Activated naive CD8-positive, alpha-beta T cell treated with anti-CD3 and anti-CD28 coated beads, Interleukin-2, amount 50 U/mL, for 16 hours (primary cell): ENCODE data around the gene KLF4.
"Not testable (repeated sequence)": the region's sequence is repeated elsewhere in the genome, so short reads cannot be mapped to it uniquely, and the experiment has no call there.

ENCODE experiments used
- DNase-seq: peaks from one replicate; pipeline ENCODE4 v3.0.0-alpha.2; 2020; ENCODE audit warnings: low read depth, low spot score

KLF4 gene

DNA sequence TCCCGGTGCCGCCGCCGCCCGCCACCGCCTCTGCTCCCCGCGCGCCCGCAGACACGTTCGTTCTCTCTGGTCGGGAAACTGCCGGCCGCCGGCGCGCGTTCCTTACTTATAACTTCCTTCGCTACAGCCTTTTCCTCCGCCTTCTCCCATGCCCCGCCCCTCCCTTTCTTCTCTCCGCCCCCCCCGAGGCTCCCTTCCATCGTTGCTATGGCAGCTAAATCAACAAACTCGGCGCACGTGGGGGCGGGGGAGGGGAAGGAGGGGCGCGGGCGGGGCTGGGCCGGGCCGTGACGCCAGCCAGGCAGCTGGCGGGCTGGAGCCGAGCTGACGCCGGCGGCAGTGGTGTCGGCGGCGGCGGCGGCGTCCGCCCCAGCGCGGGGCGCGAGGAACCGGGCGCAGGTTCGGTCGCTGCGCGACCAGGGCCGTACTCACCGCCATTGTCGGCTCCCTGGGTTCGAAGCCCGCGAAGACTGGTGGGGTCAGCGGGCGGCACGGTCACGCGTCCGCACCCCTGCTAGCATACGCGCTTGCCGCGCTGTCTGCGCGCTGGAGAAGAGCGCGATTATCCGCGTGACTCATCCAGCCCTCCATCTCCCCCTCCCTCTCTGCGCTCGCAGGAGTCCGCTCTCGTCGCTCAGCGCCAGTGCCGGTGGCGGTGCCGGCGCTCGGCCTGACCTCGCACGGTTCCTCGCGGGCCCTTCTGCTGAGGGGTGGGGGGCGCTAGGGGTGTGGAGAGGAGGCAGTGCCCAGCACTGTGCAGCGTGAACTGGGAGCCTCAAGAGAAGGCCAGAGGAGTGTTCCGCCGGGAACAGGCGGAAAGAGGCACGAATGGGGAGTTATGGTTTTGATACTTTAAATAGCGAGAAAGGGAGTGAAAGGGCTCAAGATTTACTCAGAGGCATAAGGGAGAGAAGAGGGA is at the start of gene KLF4:
TSS of gene KLF4 (minus strand) at position 83 of the 919 bp plus-strand sequence. CDS start 597 bp downstream, outside the sequence.
- DNase-seq, result no peak

DNA sequence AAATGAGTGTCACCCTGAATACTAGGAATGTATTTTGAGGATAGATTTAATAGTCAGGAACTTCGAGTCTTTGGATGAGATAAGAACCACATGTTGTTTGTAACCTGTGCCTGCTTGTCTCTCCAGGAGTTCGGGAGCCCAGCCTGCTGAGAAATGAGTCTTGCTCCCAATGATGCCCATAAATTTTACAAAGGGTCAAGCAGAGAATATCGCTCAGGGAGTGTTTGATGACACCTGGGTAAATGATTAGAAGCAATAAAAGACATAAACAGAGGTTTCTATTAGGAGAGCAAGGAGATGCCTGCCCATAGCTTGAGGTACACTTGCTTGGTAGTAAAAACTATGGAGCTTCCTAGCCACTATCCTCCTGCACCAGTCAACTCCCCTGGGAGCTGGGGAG is 46.9 kb upstream of the KLF4 start:
- no peak for DNase-seq

DNA sequence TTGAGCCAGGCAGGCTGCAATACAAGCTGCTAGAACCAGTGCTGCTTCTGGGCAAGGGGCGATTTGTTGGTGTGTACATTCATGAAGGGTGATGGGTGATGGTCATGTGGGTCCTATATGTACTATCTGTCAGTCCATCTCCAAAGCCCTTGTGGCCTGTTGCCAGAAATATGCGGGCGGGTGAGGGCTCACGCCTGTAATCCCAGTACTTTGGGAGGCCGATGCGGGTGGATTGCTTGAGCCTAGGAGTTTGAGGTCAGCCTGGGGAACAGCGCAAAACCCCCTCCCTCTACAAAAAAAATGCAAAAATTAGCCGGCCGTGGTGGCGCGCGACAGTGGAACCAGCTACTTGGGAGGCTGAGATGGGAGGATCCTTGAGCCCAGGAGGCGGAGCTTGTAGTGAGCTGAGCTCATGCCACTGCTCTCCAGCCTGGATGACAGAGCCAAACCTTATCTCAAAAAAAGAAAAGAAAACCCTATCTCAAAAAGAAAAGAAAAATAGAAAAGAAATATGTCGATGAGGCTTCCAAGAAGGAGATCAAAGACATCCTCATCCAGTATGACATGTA is 45.0 kb upstream of the KLF4 start:
- DNase-seq, result no peak

DNA sequence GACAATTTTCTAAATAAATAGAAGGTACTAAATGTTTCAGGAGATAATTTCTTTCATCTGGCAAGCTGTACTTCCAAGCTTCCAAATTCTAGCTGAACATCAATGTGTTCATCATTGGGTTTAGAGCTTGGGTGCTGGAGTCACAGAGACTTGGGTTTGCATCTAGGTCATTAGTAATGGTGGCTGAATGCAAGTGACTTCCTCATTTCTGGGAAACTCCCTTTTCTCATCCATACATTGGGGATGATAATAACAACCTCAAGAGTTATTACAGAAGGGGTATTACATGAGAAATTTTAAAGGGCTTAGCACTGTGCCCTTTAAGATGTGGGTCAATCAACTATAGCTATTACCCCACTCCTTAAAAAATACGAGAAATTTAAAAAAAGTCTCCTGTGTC is 41.1 kb upstream of the KLF4 start:
- DNase-seq, result no peak

DNA sequence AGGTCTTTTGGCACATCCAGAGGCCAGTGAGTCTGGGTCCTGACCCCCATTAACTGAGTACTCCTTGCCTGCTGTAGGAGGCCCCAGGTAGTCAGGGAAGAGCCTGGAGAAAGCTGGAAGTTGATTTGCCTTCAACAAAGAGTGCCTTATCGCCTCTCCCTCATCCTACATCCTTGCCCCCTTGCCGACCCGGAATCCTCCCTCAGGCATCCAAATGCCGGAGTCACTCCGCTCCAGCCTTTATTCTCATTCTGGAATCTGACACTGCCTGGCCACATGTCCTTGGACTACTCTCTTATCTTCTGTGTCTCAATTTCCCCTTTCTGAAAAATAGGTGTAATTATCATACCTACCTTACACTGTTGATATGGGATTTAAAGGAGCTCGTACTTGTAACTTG is 39.1 kb upstream of the KLF4 start:
- DNase-seq, result no peak

DNA sequence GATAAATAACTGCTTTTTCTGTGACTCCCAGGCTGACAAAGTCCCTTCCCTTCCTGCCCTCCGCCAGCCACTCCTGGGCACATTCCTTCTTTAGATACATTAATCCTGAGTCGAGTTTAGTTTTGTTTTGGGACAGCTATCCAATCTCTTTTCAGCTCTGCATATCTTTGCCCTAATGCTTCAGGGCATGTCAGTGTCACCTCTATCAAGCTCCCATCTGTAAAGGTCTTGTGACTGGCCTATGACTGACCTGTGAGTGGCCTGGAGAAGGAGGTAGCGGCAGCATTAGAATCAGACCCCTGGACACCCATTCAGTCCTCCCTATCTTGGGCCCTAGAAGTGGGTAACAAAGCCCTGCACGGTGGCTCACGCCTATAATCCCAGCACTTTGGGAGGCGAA is 34.0 kb upstream of the KLF4 start:
- DNase-seq, result no peak

DNA sequence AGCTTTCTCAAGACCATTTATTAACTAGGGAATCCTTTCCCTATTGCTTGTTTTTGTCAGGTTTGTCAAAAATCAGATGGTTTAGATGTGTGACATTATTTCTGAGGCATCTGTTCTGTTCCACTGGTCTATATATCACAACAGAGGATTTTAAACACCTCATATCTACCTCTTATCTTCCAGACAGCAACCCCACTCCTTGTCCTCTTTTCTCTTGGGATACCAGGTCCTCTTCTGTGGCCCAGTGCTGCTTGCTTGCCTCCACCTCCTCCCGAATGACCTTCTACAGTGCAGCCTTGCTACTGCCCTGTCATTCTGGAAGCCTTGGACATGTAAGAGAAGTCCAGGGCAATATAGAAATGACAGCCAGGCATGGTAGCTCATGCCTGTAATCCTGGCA is 30.6 kb upstream of the KLF4 start:
- DNase-seq, result no peak

DNA sequence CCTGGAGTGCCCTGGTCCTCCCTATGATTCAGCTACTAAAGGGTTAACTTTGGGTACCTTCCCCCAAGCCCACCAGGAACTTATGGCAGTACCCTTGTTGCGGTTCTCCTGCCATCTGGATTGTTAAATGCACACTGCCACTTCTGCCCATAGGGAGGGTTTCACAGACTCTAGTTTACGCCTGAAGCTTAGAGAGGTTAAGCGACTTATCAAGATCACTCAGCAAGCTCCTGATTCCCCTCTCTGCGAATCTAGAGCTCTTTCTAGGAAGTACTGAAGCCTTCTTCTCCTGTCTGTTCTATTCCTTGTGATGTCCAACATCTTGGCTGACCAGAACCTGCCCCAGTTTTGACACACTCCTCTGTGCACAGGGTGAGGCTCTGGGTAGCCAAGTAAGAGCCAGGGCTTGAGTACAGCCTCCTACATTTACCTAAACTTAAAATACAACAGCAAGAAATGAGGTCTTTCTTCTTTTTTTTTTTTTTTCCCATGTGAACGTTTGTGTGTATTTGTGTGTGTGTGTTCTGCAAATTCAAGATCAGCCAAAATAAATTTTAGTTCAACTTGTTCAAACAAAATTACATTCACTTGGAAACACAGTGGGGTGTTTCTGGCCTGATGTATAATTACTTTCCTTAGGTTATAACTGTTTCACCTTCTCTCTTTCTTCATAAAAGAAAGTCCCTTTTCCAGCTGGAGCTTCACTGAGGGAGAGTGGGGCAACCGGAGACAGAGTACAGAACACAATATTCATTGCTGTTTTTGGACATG is 28.7 kb upstream of the KLF4 start:
- no peak for DNase-seq

DNA sequence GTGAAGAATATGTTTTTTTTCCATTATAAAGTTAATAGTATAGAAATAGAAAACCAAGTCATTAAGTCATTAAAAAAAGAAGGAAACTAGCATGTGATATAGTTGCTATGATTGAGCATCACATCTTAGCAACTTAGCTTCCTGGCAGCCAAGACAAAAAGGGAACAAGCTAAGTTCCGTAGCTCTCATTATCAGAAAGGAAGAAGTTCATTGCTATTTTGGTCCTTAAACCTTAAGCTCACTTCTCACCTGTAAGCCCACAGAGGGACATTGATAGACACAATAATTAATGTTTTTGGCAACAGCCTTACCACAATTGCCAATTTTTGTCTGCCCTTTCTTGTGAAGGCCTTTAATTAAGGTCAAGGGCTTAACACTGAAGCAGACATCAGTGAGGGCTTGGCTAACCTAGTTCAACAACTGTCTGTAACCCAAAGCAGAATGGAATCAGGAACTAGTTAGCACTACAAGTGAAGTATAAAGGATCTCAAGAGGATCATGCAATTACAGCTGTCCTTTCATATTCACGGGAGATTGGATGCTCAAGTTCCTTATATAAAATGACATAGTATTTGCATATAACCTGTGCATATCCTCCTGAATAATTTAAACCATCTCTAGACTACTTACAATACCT is 24.0 kb upstream of the KLF4 start:
- DNase-seq, result no peak

DNA sequence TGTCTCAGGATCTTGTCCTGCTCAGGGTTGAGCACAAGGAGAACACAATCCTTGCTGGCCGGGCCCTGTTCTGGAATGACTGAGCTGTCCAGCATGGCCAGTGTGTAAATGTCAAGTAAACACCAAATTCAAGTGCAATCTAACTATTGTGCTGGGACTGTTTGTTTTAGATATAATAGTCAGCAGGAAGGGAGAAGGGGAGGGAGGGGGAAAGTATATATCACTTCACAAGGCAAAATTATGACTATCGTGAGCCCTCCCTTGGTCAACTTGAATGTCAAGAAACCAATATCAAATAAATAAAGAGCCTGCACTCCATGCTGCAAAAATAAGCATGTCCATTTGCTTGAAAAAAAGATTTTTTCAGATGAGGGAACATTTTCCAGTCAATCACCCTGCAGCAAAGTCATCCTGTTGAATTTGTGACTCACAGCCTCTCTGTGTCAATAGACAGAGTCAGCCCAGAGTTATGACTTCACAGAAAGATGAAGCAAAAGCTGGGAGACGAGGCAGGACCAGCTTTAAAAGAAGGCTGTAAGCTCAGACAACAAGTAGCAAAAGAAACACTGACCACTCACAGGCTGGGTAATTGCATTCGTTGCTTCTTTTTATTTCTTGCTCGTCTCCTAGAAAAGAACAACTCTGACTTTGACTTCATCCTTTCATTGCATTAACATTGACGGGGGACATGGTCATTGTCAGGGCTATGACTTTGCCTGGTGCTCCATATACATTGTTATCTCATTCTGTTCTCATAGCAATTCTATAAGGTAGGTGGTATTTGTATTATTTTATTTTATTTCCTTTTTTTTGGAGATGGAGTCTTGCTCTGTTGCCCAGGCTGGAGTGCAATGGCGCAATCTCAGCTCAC is 15.3 kb upstream of the KLF4 start:
- no peak for DNase-seq

DNA sequence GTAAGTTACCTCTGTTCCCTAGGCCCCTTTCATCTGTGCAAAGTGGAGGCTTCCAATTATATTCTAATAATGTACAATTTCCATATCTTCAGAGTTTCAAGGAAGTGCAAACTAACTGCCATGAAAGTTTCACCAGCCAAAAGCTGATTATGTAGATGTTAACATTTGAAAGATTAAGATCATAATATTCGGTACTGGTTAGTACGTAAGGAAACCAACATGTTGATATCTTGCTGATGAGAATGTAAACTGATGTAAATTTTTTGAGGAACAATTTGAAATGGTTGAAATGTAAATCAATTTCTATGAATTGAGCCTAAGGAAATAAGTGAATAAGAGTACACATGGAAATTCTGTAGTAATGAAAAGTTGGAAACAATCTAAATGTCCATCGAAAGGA is 12.9 kb upstream of the KLF4 start:
- no peak for DNase-seq

DNA sequence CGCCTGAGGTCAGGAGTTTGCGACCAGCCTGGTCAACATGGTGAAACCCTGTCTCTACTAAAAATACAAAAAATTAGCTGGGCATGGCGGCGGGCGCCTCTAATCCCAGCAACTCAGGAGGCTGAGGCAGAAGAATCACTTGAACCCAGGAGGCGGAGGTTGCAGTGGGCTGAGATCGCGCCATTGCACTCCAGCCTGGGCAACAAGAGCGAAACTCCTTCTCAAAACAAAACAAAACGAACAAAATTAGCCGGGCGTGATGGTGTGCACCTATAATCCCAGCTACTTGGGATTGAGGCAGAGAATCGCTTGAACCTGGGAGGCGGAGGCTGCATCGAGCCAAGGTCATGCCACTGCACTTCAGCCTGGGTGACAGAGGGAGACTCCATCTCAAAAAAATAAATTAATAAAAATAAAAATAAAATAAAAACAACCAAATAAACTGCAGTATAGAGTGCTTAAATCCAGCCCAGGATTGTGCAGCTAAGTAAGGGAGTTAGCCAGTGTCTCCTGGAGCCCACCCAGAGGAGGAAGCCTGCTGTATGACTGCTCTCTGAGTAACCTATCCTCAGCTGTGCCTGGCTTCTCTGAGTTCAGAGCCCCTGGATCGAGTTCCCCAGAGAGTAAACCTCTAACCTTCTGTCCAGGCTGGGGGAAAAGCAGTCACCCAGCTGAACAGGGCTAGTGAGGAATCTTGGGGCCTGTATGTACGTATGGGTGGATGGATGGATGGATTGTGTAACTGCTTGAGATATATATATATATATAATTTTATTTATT is 11.0 kb upstream of the KLF4 start:
- DNase-seq, result not testable (repeated sequence)

DNA sequence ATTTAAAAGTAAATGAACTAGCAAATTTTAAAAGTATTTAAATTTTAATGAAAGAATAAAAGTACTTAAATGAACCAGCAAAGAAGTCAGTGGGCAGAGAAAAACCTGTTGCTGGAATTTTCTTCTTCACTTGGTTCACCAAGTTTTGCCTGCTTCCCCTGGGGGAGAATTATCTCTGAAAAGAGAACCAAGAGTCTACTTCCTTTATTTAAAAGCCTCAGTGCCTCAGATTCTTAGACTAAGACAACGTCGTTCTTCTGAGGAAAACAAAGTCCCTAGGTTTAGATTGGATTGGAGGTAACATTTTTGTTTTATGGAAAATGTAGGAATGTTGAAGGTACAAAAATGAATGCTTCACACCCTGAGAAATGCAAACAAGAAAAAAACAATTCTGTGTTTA is 7.4 kb upstream of the KLF4 start:
- no peak for DNase-seq

DNA sequence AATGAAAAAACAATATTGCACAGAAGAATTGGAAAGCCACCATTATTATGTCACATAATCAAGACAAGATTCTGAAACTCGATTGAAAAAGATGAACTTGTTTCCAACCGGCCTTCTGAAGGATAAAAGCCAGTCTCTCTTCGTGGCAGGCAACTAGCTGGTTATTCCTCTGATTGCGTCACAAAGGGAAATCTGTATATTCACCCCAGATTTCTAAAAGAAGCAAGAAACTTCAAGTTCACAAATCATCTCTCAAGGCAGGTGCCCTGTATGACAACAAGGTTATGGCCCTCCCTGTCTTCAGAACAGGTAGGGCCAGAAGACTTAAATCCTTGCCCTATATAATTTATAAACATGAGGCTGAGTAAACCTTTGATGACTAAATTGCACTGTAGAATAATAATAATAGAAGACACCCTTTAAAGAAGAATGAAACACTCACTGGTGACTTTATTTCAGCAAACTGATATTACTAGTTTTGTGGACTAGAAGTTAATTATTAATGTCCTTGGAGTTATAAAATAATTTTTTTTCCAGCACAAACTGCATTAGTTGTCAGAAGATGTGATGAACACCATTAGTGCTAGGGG is 2.9 kb upstream of the KLF4 start:
- no peak for DNase-seq

DNA sequence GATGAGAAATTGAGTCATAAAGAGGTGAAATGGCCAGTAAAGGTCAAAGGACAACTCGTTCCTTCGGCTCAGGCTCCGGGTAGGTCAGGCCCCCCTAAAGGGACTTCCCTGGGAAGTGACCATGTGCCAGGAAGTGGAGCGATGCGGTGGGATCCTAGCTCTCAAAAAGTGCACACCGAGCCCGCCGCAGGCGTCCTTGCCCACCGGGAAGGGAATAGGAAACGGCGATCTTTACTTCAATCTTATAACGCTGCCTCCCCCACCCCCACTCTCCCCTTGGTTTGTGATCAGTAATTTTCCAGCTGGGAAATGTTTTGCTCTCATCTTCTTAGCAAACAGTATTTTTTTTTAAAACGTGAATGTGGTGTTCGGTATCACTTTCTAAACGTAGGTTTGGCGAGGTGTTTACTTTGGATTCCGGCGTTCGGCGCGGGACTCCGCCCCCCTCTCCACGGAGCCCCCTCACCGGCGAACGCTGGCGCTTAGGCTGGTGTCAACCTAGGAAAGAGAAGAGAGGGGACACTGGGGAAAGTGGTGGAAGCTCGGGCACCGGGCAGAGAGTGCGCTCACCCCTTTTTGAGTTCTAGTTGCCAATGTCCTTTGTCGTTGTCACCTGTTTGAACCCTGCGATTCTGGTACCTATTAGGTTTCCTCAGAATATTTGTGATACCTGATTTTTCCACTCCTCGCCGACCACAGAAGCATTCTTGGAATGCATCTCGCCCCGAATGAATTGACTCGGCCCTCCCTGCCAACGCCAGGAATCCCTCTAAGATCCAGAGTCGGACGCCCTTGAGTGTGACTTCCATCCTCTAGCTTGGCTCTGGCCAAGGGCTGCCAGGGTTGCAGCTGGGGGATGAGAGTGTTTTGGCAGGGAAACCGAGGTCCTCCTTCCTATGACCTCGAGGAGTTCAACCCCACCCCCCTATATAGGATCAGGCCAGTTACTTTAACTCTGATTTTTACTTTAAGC is 1.8 kb upstream of the KLF4 start:
- DNase-seq, result no peak

DNA sequence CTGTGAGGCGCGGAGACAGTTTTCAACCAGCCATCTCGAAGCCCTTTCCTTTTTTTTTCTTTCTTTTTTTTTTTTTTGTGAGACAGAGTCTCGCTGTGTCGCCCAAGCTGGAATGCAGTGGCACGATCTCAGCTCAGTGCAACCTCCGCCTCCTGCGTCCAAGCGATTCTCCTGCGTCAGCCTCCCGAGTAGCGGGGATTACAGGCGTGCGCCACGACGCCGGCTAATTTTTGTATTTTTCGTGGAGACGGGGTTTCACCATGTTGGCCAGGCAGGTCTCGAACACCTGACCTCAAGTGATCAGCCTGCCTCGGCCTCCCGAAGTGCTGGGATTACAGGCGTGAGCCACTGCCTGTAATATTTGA is 1.0 kb upstream of the KLF4 start:
- not testable (repeated sequence) for DNase-seq

DNA sequence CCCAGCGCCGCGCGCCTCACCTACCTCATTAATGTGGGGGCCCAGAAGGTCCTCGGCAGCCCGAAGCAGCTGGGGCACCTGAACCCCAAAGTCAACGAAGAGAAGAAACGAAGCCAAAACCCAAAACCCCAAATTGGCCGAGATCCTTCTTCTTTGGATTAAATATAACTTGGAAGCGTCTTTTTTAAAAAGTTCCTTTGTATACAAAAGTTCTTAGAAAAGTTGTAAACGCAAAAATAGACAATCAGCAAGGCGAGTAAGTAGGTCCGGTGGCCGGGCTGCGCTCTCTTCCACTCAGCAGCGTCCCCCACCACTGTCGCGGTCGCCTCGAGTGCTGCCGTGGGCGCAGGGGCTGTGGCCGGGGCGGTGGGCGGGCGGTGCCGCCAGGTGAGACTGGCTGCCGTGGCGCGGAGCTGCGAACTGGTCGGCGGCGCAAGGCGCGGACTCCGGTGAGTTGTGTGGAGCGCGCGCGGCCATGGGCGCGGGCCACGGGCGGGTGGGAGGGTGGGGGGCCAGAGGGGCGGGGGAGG is 360 bp downstream of the KLF4 start:
- no peak for DNase-seq

DNA sequence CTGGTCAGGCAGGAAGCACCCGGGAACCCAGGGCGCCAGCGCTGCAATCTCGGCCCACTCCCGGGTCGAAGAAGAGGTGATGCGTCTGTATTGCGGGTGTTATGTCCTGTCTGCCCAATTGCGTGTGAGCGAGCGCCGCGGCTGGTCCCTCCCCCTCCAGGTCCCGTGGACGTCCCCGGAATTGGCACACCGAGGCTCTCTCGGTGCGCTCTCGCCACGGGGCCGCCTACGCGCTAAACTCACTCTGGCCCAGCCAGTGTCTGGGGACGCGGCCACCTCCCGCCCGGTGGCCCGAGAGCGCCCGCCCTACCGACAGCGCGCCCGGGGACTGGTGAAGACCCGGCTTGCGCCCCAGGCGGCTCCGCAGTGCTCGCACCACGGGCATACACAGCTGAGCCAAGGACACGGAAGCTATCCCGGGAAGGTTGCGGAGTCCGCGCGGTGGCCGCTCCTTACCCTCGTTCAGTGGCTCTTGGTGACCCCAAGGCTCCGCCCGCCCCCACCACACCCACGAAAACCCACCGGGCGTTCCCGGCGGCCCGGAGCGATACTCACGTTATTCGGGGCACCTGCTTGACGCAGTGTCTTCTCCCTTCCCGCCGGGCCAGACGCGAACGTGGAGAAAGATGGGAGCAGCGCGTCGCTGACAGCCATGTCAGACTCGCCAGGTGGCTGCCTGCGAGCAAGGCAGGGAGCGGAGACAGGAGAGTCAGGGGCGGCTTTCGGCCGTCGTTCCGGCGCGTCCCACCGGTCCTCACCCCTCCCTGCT is 1.0 kb downstream of the KLF4 start:
- no peak for DNase-seq
